Retinal pigment epithelial cell (primary cell): ENCODE data around the gene MYLIP.
A peak's percentile ranks its signal among the peaks of the same experiment; 100 is the strongest.

Experiments used
- DNase-seq: peaks from one replicate; pipeline ENCODE4 v3.0.0-alpha.2; 2010; ENCODE audit warnings: low read depth
- H3K4me3 ChIP-seq: 2 replicates; pipeline ENCODE4 v1.5.1; 2011; ENCODE audit warnings: mild to moderate bottlenecking, low read length, control low read depth, moderate library complexity
- CTCF ChIP-seq: conservative IDR thresholded peaks from 2 replicates; pipeline ENCODE4 v1.5.1; 2011; ENCODE audit warnings: low read depth, low read length, control low read depth, inconsistent platforms

Gene MYLIP

GRCh38 chr6:16122197-16122596 is 6.7 kb upstream of the MYLIP start:
- no peak for DNase-seq
- TF ChIP-seq CTCF, result no peak
- H3K4me3 ChIP-seq, result no peak overlapping the region

GRCh38 chr6:16124198-16125180 is 4.4 kb upstream of the MYLIP start:
- no peak for DNase-seq
- H3K4me3 ChIP-seq, result no peak overlapping the region
- TF ChIP-seq CTCF, result no peak

- H3K4me3 ChIP-seq, result no peak overlapping the region
- TF ChIP-seq CTCF, result no peak
- no peak for DNase-seq
These were observed 2.8 kb upstream of the MYLIP start for GRCh38 chr6:16126056-16126455.

- no peak overlapping the region for H3K4me3 ChIP-seq
- DNase-seq, result no peak
- TF ChIP-seq CTCF, result no peak
These were observed 2.0 kb upstream of the MYLIP start for GRCh38 chr6:16126861-16127260.

- DNase-seq, result no peak
- no peak overlapping the region for H3K4me3 ChIP-seq
- TF ChIP-seq CTCF, result no peak
These were observed 1.4 kb upstream of the MYLIP start for GRCh38 chr6:16127471-16127870.

GRCh38 chr6:16129623-16130401 is 926 bp downstream of the MYLIP start:
- DNase-seq, result no peak
- no peak for TF ChIP-seq CTCF
- peak overlapping the region; percentile 81 for H3K4me3 ChIP-seq

GRCh38 chr6:16130437-16130891 is 1.6 kb downstream of the MYLIP start:
- no peak for DNase-seq
- no peak for TF ChIP-seq CTCF
- H3K4me3 ChIP-seq, result peak overlapping the region; percentile 81
